SW 1271 (cell line): Measurements from ENCODE around the gene OSTC.

ENCODE experiments used
- DNase-seq, 2 experiments: peaks; one replicate each; lab custom pipeline; 2025; lab: John Stamatoyannopoulos, UW

OSTC gene

DNA sequence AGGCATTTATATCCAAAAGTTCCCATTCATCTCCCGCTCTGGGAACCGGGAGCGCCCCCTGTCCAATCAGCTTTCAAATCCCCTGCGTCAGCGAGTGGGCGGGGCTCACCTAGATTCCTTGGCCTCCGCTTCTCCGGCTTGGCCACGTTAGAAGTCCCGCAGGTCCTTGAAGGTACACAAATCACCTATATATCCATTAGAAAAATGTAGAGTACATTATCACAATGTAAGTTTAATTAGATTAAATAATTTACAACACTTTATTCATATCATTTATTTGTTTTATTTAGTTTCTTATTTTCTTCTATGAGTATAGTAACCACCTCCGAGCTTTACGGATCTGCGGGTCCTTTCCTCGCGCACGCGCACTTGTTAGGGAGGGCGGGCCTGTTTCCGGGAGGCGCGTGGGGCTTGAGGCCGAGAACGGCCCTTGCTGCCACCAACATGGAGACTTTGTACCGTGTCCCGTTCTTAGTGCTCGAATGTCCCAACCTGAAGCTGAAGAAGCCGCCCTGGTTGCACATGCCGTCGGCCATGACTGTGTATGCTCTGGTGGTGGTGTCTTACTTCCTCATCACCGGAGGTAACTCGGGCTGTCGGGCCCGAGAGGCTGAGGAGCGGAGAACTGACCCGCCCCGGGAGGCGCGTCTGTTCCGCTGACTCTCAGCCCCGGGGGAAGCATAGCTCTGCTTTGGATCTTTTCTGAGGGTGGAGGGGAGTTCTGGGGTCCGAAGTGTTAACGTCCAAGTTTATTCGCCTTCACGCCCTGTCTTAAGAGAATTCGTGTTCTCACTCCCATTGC is at the start of gene OSTC:
Gene OSTC (plus strand): TSS at position 388 of the 802 bp plus-strand sequence. CDS start 57 bp downstream, at position 445.
- peak; percentile 76 to 88 for DNase-seq

DNA sequence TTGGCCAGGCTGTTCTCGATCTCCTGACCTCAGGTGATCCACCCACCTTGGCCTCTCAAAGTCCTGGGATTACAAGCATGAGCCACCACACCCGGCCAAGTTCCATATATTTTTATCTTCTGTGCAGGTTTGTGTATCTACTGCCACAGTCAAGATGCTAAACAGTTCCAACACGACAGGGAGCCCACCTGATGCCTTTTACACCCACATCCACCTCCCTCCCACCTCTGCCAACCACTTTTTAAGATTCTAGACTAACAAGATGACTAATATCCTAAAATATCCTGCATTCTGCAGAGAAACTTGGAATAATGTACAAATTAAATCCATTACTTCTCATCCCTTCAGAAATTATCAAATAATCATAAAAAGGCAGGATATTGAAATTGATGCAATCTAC is 49.3 kb upstream of the OSTC start:
- DNase-seq, result no peak

DNA sequence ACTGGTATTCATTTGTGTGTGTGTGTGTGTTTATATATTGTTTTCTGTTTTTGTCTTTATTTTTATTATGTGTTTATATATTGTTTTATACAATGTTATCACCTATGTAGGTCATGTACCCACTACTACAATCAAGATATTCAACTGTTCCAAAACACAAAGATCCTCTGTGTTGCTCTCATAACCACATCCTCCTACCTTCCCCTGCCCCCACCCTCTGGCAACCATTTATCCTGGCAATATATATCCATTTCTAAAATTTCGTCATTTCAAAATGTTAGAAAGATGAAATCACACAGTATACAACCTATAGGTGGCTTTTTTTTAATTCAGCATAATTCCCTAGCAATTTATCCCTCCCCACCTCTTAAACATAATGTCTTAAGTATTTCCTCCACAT is 48.9 kb upstream of the OSTC start:
- DNase-seq, result no peak

DNA sequence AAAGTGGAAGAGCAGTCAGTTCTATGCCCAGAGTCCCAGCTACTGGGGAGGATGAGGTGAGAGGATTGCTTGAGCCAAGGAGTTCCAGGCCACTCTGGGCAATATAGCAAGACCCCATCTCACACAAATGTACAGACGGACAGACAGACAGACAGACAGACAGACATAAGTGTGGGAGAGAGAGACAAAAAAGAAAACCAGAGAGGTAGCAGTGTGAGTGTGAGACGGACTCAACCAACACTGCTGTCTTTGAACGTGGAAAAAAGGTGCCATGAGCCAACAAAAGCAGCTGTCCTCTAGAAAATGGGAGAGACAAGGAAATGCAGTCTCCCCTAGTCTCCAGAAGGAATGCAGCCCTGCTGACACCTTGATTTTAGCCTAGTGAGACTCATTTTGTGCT is 48.2 kb upstream of the OSTC start:
- no peak for DNase-seq

DNA sequence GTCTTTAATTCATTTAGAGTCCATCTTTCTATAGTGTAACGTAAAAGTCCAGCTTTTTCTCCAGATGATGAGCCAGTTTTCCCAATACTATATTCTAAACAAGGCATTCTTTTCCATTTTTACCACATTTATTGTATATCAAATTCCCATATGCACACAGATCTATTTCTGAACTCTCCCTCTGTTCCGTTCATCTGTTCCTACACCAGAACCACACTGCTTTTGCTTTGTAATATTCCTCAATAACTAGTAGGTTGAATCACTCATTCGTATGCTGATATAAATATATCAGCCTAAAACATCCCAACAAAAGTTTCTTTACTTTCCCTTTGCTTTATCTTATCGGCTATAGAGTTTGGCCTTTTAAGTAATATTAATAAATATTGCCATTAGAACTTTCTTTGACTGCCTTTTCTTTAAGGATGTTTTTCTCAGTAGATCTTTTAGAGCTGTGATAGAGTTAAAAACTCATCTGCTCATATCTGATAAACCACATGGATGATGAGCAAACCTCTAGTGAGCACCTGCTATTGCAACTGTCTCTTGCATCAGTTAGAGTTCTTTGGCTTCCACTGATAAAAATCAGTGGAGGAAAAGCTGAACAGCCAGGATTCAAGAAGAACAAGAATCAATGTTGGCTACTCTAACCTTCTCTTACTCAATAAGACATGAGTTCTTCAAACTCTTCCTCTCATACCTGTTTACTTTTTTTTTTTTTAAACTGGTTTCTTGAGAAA is 43.2 kb upstream of the OSTC start:
- DNase-seq, result no peak

DNA sequence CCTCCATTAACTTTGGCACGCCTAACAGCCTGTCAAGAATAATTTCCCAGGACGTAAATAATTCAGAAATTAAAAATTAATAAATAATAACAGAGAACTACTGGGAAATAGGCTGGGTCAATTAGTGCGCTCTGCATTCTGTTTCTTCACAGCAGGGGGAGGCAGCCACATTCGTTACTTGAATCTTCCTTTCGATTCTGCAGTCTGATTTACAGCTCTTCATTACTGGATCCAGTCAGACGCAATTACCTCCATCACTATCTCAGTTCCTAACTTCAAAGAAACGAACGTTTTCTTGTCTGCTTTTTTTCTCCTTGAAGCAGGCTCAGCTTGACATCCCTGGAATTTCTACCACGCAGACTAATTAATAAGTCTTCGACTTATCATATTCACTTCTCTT is 39.0 kb upstream of the OSTC start:
- no peak for DNase-seq

DNA sequence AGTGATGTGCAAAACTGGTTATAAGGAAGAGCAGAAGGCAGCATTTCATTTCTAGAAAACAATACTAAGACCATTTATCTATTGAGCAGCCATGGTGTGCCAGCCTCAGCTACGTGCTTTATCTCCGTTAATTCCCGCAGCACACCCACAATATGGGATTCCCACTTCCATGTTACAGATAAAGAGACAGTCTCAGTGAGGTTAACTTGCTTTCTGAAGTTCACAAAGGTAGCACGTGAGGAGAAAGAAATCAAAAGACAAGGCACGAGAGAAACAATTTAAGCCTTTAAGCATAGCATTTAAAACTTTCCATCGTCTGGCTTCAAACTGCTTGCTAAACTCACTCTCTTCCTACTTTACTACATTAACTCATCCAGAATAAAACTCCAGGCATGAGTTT is 38.0 kb upstream of the OSTC start:
- no peak for DNase-seq

DNA sequence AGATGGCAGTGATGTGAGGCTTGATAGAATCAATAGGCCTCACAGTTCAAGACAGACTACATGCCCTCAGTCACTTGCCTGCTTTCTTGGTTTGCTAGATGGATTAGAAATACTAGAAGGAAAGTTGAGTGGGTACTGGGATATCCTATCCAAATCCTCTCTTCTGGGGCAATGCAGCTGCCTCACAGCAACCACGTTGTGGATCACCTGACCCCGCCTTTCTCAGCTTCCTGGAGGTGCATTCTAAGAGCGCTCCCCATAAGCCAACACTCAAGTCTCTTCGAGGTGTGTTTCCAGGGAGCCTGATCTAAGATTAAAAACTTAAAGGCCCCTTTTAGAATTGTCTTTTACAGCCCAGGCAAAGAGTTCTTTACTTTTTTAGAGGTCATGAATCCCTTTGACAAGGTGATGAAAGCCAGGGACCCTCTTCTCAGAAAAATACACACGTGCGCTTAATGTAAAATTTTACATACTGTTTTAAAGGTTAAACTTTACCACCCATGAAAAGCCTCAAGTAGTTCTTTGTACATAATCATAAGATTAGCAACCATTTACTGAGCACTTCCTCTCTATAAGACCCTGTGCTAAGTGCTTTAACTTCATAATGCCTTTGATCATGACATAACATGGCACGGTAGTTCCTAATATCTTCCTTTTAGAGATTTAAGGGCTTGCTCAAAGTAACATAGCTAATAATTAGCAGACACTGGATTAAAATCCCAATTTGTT is 30.9 kb upstream of the OSTC start:
- no peak for DNase-seq

DNA sequence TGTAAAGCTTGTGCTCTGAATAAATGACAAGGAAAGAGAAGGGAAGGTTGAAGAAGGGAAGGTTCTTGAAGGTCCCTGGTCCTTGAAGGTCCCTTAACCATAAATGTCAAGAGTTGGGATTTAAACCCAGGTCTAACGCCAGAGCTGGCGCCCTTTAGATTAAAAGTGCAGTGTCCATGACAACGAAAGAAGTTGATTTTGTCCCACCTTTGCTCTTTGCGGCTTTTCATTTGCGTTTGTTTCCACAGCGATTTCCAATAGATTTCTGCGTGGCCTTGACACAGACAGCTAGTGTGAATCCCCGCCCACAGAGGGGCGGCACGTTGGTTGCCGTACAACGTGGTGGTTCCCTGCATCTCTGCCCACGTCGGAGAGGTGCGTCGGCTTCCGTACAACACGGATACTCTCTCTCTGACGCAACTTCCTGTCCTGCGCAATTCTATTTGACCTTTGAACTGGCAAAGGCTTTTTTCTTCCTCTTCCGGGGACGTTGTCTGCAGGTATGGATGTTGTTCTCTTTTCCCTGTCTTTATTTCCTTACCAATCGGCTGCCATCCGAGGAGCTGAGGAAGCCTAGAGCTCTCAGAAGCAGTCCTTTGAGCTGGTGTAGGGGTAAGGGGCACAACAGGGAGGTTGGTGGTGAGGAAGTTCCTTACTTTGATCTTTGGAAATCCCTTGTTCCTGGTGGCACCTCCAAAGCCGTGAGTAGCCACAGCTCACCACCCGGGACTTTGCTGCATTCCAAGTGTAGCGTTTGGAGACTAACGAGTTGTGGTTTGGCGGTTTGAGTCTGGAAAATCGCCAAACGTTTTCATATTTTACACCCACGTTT is 30.1 kb upstream of the OSTC start, which contains the start of gene RPL34:
Gene RPL34 (plus strand): TSS at position 476 of the 832 bp plus-strand sequence. CDS start 1,384 bp downstream, outside the sequence.
- peak; percentile 82 to 91 for DNase-seq

DNA sequence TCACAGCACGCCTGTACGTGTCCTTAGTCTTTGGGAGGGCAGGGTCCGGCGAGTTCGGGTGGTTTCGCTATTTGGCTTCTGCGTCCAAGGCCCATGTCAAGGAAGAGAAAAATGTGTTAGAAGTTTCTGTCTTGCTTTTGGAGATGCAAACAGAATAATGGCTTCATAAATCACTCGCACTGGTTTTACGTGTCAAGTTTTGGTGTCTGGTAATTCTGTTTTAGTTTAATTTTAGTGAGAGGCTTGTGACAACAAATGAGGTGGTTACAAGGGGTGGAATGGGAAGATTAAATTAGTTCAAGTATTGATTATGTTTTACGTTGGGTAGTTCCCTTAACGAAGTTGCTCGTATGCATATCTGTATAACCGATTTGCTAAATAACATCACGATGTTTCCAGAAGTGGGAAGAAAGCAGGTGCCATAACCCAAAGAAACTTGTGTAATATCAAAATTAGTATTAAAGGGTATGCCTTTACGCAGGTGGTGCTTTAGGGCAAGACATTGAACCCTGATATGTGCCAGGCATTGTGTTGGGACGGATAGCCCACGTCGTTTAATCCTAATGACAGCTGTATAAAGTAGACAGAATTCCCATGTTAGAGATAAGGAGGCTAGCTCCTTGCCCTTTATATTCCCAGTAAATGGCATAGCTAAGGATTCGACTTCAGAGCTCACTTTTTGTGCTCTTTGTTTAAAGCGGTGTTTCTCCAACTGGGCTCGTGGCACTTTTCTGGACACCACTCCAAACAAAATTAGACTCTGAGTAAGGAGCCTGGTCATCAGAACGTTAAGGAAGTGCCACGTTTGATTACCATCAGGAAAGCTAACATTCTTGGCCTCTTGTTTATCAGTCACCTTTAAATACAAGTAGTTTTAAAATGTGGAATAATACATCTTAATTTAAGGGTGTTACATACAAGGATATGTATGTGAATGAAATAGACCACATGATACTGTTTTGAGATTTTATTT is 29.2 kb upstream of the OSTC start:
- DNase-seq, result no peak

DNA sequence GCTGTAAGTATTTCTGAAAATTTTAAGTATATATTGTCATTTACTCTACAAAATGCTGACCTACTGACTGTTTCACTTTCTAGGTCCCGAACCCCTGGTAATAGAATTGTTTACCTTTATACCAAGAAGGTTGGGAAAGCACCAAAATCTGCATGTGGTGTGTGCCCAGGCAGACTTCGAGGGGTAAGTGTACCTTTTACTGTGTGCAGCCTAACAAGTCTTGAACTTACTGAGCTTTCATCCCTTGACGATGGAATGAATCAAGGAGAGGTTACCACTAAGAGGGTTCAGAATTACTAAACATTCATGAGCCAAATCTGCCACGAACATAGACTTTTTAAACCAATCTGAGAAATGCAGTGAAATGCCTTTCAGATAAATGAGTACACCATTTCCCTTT is 28.4 kb upstream of the OSTC start:
- no peak for DNase-seq

DNA sequence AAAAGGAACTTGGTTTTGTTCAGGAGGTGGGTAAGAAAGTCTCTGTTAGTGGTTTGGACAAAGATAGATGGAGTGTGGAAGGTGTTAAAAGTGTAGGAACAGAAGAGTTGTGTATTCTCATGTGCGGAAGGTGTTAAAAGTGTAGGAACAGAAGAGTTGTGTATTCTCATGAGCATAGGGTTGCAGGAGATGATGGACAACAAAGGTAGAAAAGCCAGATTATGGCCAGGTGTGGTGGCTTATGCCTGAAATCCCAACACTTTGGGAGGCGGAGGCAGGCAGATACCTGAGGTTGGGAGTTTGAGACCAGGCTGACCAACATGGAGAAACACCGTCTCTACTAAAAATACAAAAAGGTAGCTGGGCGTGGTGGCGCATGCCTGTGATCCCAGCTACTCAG is 27.6 kb upstream of the OSTC start:
- DNase-seq, result no peak

DNA sequence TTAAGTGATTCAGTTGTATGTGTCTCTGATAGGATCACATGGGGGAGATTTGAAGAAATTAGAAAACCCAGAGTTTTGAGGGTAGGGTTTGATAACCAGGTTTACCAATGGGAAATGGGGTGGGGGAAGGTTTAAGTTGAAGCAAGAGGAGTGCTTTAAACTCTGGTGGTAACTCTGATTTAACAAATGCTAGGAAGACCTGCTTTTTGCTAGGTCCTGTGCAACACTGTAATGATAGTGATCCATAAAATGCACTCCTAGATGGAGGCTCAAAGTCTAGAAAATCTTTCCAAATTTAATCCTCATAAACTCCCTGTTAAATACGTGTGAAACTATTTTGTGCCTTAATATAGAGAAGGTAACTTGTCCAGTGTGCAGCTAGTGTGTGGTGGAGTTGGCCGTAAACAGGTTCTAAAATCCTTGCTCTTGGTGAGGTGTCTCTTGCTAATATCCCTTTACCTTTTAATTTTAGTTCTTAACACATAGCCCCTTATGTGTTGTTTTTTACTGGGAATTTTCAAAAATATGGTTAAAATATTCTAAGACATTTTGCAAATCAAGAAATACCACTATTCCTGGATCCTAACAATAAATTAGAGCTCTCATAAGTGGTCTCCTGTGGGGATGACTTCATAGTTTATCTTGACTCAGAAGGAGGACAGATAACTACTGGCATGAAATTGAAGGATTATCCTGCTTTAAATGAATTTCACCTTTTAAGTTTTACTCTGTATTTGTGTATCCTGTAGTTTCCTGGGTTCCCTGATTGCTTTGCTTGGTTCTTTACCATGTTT is 25.9 kb upstream of the OSTC start:
- no peak for DNase-seq

DNA sequence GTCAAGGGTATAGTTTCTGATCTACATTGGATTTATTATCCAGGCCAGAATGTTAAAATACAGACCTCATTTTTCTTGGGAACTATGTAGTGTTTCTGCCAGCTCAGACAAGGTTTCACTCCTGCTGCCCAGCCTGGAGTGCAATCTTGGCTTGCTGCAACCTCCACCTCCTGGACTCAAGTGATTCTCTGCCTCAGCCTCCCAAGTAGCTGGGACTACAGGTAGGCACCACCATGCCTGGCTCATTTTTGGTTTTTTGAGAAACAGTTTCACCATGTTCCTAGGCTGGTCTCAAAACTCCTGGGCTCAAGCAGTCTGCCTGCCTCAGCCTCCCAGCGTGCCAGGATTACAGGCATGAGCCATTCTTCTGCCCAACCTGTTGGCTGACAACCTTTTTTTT is 24.3 kb upstream of the OSTC start:
- DNase-seq, result no peak

DNA sequence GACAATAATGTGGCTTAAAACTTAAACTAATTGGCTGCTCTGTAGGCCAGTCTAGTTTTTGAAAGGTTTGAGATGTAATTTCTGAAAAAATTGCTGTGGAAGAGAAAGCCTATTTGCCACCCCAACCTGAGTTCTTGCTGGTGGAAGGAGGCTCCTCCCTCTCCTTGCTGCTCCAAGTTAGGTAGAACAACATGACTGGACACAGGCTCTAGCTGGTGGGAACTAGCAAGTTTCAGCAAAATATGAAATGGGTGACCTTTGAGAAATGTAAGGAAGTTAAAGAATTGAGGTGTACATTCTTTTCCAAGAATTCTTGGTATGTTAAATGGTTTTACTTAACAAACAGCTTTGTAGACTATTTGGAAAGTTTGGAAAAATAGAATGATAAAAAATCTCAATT is 22.0 kb upstream of the OSTC start:
- no peak for DNase-seq

DNA sequence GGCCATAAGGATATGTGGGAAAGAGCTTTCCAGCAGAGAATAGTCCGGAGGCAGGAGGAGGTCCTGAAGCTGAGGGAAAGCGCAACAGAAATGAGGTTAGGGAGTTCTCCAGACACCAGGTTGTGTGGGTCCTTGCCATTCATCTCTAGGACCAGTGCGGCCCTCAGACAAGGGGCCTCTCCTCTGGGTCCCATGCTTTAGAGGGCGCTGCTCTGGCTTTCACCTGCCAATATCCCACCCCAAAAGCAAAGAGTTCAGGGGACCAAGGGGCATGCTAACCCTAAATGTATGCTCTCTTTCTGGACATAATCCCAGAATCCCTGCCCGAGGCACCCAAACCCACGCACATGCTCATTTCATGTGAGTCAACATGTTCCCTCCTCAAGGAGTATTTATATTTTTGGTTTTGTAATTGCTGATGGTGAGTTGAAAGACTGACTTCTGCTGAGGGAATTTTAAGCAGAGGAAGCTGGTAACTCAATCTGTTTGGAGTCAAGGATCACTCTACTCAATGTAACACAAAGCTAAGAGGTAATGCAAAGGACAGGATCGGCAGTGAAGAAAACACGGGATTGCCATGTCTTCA is 15.2 kb upstream of the OSTC start:
- no peak for DNase-seq

DNA sequence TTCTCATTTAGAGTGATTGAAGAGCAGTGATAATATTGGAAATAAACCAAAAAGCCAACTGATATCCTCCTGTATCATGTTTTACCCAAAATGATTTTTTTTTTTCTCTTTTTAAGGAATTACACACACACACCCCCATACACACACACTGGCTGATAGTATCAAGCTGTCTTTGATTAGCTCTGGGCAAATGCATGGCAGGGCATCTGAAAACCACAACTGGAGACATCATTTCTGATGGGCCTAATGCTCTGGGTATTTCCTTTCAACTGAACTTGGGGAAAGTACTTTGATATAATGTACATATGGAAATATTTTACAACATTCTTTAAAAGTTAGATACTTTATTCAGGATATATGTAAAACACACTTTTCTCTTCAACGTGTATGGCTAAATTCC is 14.2 kb upstream of the OSTC start:
- no peak for DNase-seq

DNA sequence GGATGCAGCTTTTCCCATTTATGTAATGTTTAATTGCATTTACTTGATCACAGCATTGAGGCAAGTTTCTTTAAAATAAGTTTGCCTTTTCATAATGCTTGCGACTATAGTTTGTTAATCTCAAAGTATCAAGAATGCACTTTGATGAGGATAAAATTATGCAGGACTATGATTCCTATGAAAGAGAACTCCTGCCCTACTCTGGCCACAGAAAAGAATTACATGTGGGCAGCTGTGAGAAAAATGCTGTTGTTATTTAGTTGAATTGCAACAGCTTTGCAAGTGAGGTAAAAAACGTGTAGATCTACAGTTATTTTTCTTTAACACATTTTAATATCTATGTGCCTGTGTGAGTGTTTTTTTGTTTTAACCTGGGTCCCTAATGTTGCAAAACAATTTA is 12.5 kb upstream of the OSTC start:
- no peak for DNase-seq

DNA sequence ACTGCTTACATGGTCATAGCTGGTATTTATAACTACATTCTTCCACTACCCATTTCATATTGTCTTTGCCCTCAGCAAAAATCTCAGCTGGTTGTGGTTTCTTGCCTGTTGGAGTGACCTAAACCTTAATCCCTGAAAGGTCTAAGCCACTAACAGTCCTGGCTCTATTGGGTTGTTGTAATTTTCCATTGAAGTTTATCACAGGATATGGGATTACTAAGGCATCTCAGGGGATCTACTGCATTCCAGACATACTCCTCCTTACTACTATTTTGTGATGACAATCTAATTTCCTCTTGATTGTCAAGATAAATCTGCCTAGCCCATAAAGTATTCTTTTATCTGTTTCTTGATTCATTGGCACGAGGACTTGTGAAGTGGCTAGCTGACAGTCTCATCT is 6.2 kb upstream of the OSTC start:
- DNase-seq, result peak in 1 of 2 experiments; percentile 9
